HepG2 (cell line): ENCODE results near the gene PAK3. TPM values are rescaled to one million over a fixed set of nuclear protein-coding genes. Genes with fewer than 3 reads are reported as not detected.

ENCODE experiments used
- ATAC-seq: fragments of 200-7000 bp; cut with Tn5 transposase; 3 replicates; pipeline ENCODE4 v1.9.1; 2020; ENCODE audit warnings: mild to moderate bottlenecking, moderate library complexity
- BruUV-seq: library from RNA; stranded (reverse); fragments of 400-500 nt; replicated peaks from 2 replicates; lab custom pipeline; 2021; lab: Mats Ljungman, UMichigan
- CTCF ChIA-PET: fragments of 300-600 bp; formaldehyde crosslinking; extraction: SDS; loops from one replicate; lab custom pipeline; 2021; ENCODE audit warnings: low total read pairs, inconsistent platforms, low intra/inter-chr PET ratio; lab: Yijun Ruan, JAX
- POLR2A ChIA-PET: fragments of 350-600 bp; sonication (Branson Sonifier 250); formaldehyde crosslinking; loops from one replicate; lab custom pipeline; 2020; ENCODE audit warnings: antibody characterized with exemption, inconsistent platforms; lab: Yijun Ruan, JAX
- DNase-seq: peaks from one replicate; pipeline ENCODE4 v3.0.0-alpha.2; 2015; ENCODE audit warnings: low spot score
- FAIRE-seq: peaks from 3 replicates; lab custom pipeline; 2011; peaks lifted over from hg19 to GRCh38; lab: Jason Lieb, UNC
- H2AFZ ChIP-seq: one replicate; pipeline ENCODE4 v1.6.1; 2011; ENCODE audit warnings: low read length, inconsistent platforms
- H3K27ac ChIP-seq: fragments of 300-600 bp; 3 replicates; pipeline ENCODE4 v1.8.0; 2011; ENCODE audit warnings: mixed run types, mild to moderate bottlenecking, mixed read lengths, low read length, inconsistent platforms; ENCODE audit not compliant: insufficient read depth; ENCODE audit errors: extremely low read length
- H3K27me3 ChIP-seq, 2 experiments: fragments of 200-600 bp in 1 of 2; 2 replicates in 1 of 2; 3 replicates in 1 of 2; pipeline versions ENCODE4 v1.6.0 to v1.8.0; 2011; ENCODE audit warnings: low read length in 2 of 2, mild to moderate bottlenecking in 2 of 2, moderate library complexity in 2 of 2, inconsistent platforms in 1 of 2; ENCODE audit not compliant: insufficient read depth in 2 of 2, control insufficient read depth in 1 of 2
- H3K36me3 ChIP-seq, 2 experiments: fragments of 200-600 bp in 1 of 2; replicated peaks in 1 of 2; 2 replicates in 1 of 2; 3 replicates in 1 of 2; pipeline versions ENCODE4 v1.5.1 to v1.8.0; 2011; ENCODE audit warnings: low read length in 2 of 2, inconsistent platforms in 1 of 2; ENCODE audit not compliant: insufficient read depth in 2 of 2, control insufficient read depth in 1 of 2
- H3K4me1 ChIP-seq: 2 replicates; pipeline ENCODE4 v1.5.1; 2012; ENCODE audit warnings: low read length, inconsistent platforms; ENCODE audit not compliant: insufficient read depth
- H3K4me2 ChIP-seq: 2 replicates; pipeline ENCODE4 v1.6.0; 2011; ENCODE audit warnings: low read depth, low read length, inconsistent platforms
- H3K4me3 ChIP-seq, 3 experiments: fragments of 200-600 bp in 1 of 3; sonication (generic), shearing (Covaris generic) in 1 of 3; replicated peaks in 1 of 3; 2 replicates each; pipeline ENCODE4 v1.5.1; 2011 to 2016; ENCODE audit warnings: low read length in 3 of 3, inconsistent platforms in 2 of 3, low read depth in 2 of 3, mild to moderate bottlenecking in 2 of 3, control low read depth in 1 of 3, mixed read lengths in 1 of 3; ENCODE audit not compliant: insufficient read depth in 1 of 3
- H3K79me2 ChIP-seq: one replicate; pipeline ENCODE4 v1.6.1; 2011; ENCODE audit warnings: low read length, inconsistent platforms; ENCODE audit not compliant: insufficient read depth
- H3K9ac ChIP-seq: 2 replicates; pipeline ENCODE4 v1.6.0; 2011; ENCODE audit warnings: mild to moderate bottlenecking, low read depth, low read length, inconsistent platforms; ENCODE audit not compliant: insufficient read depth
- H3K9me3 ChIP-seq: 2 replicates; pipeline ENCODE4 v1.5.1; 2012; ENCODE audit warnings: mild to moderate bottlenecking, low read length
- H4K20me1 ChIP-seq: 2 replicates; pipeline ENCODE4 v1.6.0; 2011; ENCODE audit warnings: inconsistent platforms, mild to moderate bottlenecking, low read length, moderate library complexity; ENCODE audit not compliant: insufficient read depth
- CBX5 ChIP-seq: sonication (generic); formaldehyde crosslinking; IDR thresholded peaks from 2 replicates; pipeline ENCODE4 v1.4.0; 2020; ENCODE audit warnings: missing genetic modification reagents, borderline replicate concordance
- FOSL2 ChIP-seq: sonication (generic); formaldehyde crosslinking; IDR thresholded peaks from 2 replicates; pipeline ENCODE4 v1.4.0; 2020; ENCODE audit warnings: missing genetic modification reagents
- HBP1 ChIP-seq: IDR thresholded peaks from 2 replicates; pipeline ENCODE4 v1.6.1; 2016; ENCODE audit warnings: low read depth, control low read depth
- LCORL ChIP-seq, 2 experiments: fragments of 450-650 bp in 1 of 2; sonication (generic) in 1 of 2; formaldehyde crosslinking in 1 of 2; IDR thresholded peaks; 2 replicates each; pipeline versions ENCODE4 v1.5.0 to v1.6.1; 2017 to 2020; ENCODE audit warnings: antibody characterized with exemption in 1 of 2, missing genetic modification reagents in 1 of 2
- RAD21 ChIP-seq: fragments of 450-650 bp; formaldehyde crosslinking; IDR thresholded peaks from 2 replicates; pipeline ENCODE4 v1.5.0; 2020; ENCODE audit warnings: mild to moderate bottlenecking
- SRY ChIP-seq: sonication (generic); formaldehyde crosslinking; IDR thresholded peaks from 2 replicates; pipeline ENCODE4 v1.8.0; 2022; ENCODE audit warnings: mild to moderate bottlenecking, missing genetic modification reagents
- ZFX ChIP-seq: sonication (generic); formaldehyde crosslinking; IDR thresholded peaks from 2 replicates; pipeline ENCODE4 v1.4.0; 2020; ENCODE audit warnings: mild to moderate bottlenecking, low read depth, missing genetic modification reagents, moderate library complexity
- ZKSCAN8 ChIP-seq: IDR thresholded peaks from 2 replicates; pipeline ENCODE4 v1.6.1; 2016; ENCODE audit warnings: borderline replicate concordance, missing genetic modification reagents, missing compliant biosample characterization
- ZMAT3 ChIP-seq: sonication (generic); formaldehyde crosslinking; conservative IDR thresholded peaks from 2 replicates; pipeline ENCODE4 v1.7.0; 2021; ENCODE audit warnings: missing genetic modification reagents
- ZNF839 ChIP-seq: sonication (generic); formaldehyde crosslinking; IDR thresholded peaks from 2 replicates; pipeline ENCODE4 v1.4.0; 2020; ENCODE audit warnings: missing genetic modification reagents, mild to moderate bottlenecking, borderline replicate concordance
- WGBS: methylation state at CpG from one replicate; pipeline ENCODE4 v1.1.6; 2017; ENCODE audit warnings: low lambda C conversion rate; 5-methylcytosine and 5-hydroxymethylcytosine counted together
- in situ Hi-C: cut with HindIII; loops from 2 replicates; pipeline ENCODE4 v1.10.0; 2017; ENCODE audit warnings: low pct_unique_long_range_greater_than_20kb; ENCODE audit not compliant: extremely low pct_ligation_motif_present
- intact Hi-C: fragments of 100-400 bp; cut with micrococcal nuclease; formaldehyde crosslinking; loops from one replicate; pipeline ENCODE4 v1.10.0; 2022; ENCODE audit not compliant: unreplicated experiment
- polyA plus RNA-seq, 8 experiments: library from polyadenylated mRNA; depleted of rRNA in 3 of 8; stranded (reverse) in 7 of 8; unstranded in 1 of 8; fragments of >200 nt; fragmentation: Illumina TruSeq in 4 of 8; extraction: Trizol in 4 of 8; gene quantifications; 2 replicates each; pipeline versions ENCODE4 v1.2.1 to v1.2.3, GENCODE V29; 2011 to 2016; ENCODE audit warnings: low read depth in 4 of 8, missing spikeins in 1 of 8, mixed read lengths in 1 of 8; ENCODE audit not compliant: insufficient read depth in 1 of 8
- total RNA-seq, 5 experiments: library from RNA; depleted of rRNA; stranded (reverse); fragments of >200 nt; fragmentation: Illumina TruSeq; extraction: Trizol; gene quantifications; 2 replicates each; pipeline ENCODE4 v1.2.3, GENCODE V29; 2016; ENCODE audit warnings: low read depth in 1 of 5
- TF ChIP-seq, protein P1 (sequence below): sonication (generic); formaldehyde crosslinking; conservative IDR thresholded peaks from 2 replicates; pipeline ENCODE4 v1.4.0; 2020; ENCODE audit warnings: missing genetic modification reagents

Gene PAK3
- total and polyA plus RNA-seq, 2 of the 13 experiments (the other 11 are each of a cell fraction or from before 2014, with no cell fraction given) = not detected

DNA sequence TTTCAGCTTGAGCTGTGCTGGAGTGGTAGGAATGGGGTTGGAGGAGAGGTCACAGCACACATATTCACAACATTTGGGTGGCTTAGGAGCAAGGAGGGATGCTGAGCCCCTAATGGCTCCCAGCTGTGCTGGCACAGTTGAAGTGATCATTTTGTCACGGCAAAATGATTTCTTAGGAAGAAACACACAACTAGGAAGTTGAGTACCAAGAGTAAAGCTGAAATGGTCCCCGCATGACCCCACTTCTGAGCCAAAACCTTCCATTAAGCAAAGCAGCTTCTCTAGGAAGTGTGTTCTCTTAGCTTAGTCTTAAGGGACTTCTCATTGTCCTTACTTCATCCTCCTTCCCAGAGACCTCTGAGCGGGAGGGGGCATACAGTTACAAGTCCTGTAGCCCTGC lies 161.7 kb downstream of the PAK3 start:
- CTCF ChIA-PET = no interaction called here
- DNase-seq (no peak), ATAC-seq (no peak), FAIRE-seq (no peak)
- H3K36me3 ChIP-seq = no peaks in the 10 kb centered on the region
- no TSS peak for BruUV-seq
- H3K27me3 ChIP-seq = no peaks in the 10 kb centered on the region
- intact Hi-C loops = no loop called here
- WGBS = 61% methylated on average over 2 of the region's 3 CpGs
- H4K20me1 ChIP-seq = no peaks in the 10 kb centered on the region
- no peaks in the 10 kb centered on the region for H3K9me3 ChIP-seq
- H3K4me2 ChIP-seq = no peak overlapping the region
- no peak overlapping the region for H2AFZ ChIP-seq
- H3K9ac ChIP-seq = no peak overlapping the region
- no peak overlapping the region for H3K4me3 ChIP-seq
- in situ Hi-C loops = no loop called here
- no peaks in the 10 kb centered on the region for H3K79me2 ChIP-seq
- TF ChIP-seq, protein P1, sequence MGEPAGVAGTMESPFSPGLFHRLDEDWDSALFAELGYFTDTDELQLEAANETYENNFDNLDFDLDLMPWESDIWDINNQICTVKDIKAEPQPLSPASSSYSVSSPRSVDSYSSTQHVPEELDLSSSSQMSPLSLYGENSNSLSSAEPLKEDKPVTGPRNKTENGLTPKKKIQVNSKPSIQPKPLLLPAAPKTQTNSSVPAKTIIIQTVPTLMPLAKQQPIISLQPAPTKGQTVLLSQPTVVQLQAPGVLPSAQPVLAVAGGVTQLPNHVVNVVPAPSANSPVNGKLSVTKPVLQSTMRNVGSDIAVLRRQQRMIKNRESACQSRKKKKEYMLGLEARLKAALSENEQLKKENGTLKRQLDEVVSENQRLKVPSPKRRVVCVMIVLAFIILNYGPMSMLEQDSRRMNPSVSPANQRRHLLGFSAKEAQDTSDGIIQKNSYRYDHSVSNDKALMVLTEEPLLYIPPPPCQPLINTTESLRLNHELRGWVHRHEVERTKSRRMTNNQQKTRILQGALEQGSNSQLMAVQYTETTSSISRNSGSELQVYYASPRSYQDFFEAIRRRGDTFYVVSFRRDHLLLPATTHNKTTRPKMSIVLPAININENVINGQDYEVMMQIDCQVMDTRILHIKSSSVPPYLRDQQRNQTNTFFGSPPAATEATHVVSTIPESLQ (CRISPR knock-in tag) = no peak
- TF ChIP-seq FOSL2 (CRISPR knock-in tag) (no peak), ZFX (CRISPR knock-in tag) (no peak), CBX5 (CRISPR knock-in tag) (no peak), HBP1 (CRISPR knock-in tag) (no peak), ZNF839 (CRISPR knock-in tag) (no peak), RAD21 (CRISPR knock-in tag) (no peak), LCORL (IDR thresholded peaks at IDR 0.05) (no peak), LCORL (CRISPR knock-in tag; IDR thresholded peaks at IDR 0.05) (no peak), SRY (CRISPR knock-in tag) (no peak), ZKSCAN8 (CRISPR knock-in tag) (no peak), ZMAT3 (CRISPR knock-in tag) (no peak)
- H3K27ac ChIP-seq = no peak overlapping the region
- POLR2A ChIA-PET = no interaction called here
- H3K4me1 ChIP-seq = no peaks in the 10 kb centered on the region
